CD4-positive, alpha-beta T cell treated with Interleukin-1 beta for 1 hour (primary cell): ENCODE data around the gene ZC3H12D.

ENCODE experiments used
- DNase-seq, 2 donors: peaks; one replicate each; pipeline ENCODE4 v3.0.0-alpha.2; 2020 to 2022

The ZC3H12D gene

GRCh38 chr6:149403534-149403933 lies 81.3 kb downstream of the ZC3H12D start:
- no peak for DNase-seq

DNA sequence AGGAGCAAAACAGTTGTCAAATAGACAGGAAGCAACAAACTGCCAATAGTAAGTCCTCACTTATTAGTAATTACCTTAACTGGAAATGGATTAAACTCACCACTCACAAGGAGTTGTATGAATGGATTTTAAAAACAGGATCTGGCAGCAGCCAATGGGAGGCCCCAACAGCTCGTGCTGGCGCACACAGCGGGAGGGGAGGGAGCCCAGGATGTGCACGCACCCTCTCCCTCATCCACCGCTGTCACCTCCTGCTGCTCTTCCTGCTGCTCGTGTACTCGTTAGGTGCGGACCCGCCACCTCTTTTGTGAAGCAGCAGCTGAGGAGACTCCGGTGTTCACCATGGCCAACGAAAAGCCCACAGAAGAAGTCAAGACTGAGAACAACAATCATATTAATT lies 84.8 kb downstream of the ZC3H12D start, which contains the start of gene SUMO4:
Gene SUMO4 (plus strand): TSS at position 213 of the 400 bp plus-strand sequence. CDS start 130 bp downstream, at position 343.
- DNase-seq: no peak

- no peak for DNase-seq
Observed at GRCh38 chr6:149397384-149397783, 87.4 kb downstream of the ZC3H12D start.
